Measurements from ENCODE around the gene HK1. TPM values are rescaled to one million over a fixed set of nuclear protein-coding genes. Genes with fewer than 3 reads are reported as not detected.
A peak's percentile ranks its signal among the peaks of the same experiment; 100 is the strongest.

Gene HK1
- total RNA-seq, 1 donor from 2014 or later: 61.3 TPM

- Mint-ChIP-seq H3K4me1 (ENCODE audit: unreplicated experiment) (peaks cover 32% of the 10 kb centered on the region), H3K27ac (ENCODE audit: unreplicated experiment) (no peak overlapping the region), H3K9me3 (ENCODE audit: unreplicated experiment) (no peaks in the 10 kb centered on the region), H3K27me3 (ENCODE audit: unreplicated experiment) (no peaks in the 10 kb centered on the region), H3K36me3 (ENCODE audit: unreplicated experiment) (no peaks in the 10 kb centered on the region), H3K4me3 (ENCODE audit: unreplicated experiment) (peak overlapping the region; percentile 96)
- DNase-seq (ENCODE audit: extremely low spot score, unreplicated experiment): peak; percentile 95
- TF ChIP-seq CTCF (IDR thresholded peaks at IDR 0.05): no peak
Observed at GRCh38 chr10:69318106-69318866, 40.0 kb downstream of the HK1 start.

GRCh38 chr10:69318867-69319727, 40.8 kb downstream of the HK1 start:
- DNase-seq (ENCODE audit: extremely low spot score, unreplicated experiment): no peak
- Mint-ChIP-seq H3K27ac (ENCODE audit: unreplicated experiment) (peak overlapping the region; percentile 87), H3K4me1 (ENCODE audit: unreplicated experiment) (peaks cover 34% of the 10 kb centered on the region), H3K36me3 (ENCODE audit: unreplicated experiment) (no peaks in the 10 kb centered on the region), H3K9me3 (ENCODE audit: unreplicated experiment) (no peaks in the 10 kb centered on the region), H3K4me3 (ENCODE audit: unreplicated experiment) (peak overlapping the region; percentile 96), H3K27me3 (ENCODE audit: unreplicated experiment) (no peaks in the 10 kb centered on the region)
- no peak for TF ChIP-seq CTCF (IDR thresholded peaks at IDR 0.05)

GRCh38 chr10:69319841-69320316, 41.6 kb downstream of the HK1 start:
- H3K4me3 Mint-ChIP-seq (ENCODE audit: unreplicated experiment): peak overlapping the region; percentile 96
- H3K9me3 Mint-ChIP-seq (ENCODE audit: unreplicated experiment): no peaks in the 10 kb centered on the region
- peaks cover 38% of the 10 kb centered on the region for H3K4me1 Mint-ChIP-seq (ENCODE audit: unreplicated experiment)
- no peak for TF ChIP-seq CTCF (IDR thresholded peaks at IDR 0.05)
- H3K36me3 Mint-ChIP-seq (ENCODE audit: unreplicated experiment): no peaks in the 10 kb centered on the region
- no peak for DNase-seq (ENCODE audit: extremely low spot score, unreplicated experiment)
- peak overlapping the region; percentile 87 for H3K27ac Mint-ChIP-seq (ENCODE audit: unreplicated experiment)
- no peaks in the 10 kb centered on the region for H3K27me3 Mint-ChIP-seq (ENCODE audit: unreplicated experiment)

GRCh38 chr10:69320521-69320920, 42.2 kb downstream of the HK1 start:
- no peak for TF ChIP-seq CTCF (IDR thresholded peaks at IDR 0.05)
- Mint-ChIP-seq H3K4me1 (ENCODE audit: unreplicated experiment) (peaks cover 38% of the 10 kb centered on the region), H3K27ac (ENCODE audit: unreplicated experiment) (no peak overlapping the region), H3K4me3 (ENCODE audit: unreplicated experiment) (peak overlapping the region; percentile 96), H3K36me3 (ENCODE audit: unreplicated experiment) (no peaks in the 10 kb centered on the region), H3K9me3 (ENCODE audit: unreplicated experiment) (no peaks in the 10 kb centered on the region), H3K27me3 (ENCODE audit: unreplicated experiment) (no peaks in the 10 kb centered on the region)
- DNase-seq (ENCODE audit: extremely low spot score, unreplicated experiment): no peak
